Measurements from ENCODE around the gene ABCA6.

Gene ABCA6

DNA sequence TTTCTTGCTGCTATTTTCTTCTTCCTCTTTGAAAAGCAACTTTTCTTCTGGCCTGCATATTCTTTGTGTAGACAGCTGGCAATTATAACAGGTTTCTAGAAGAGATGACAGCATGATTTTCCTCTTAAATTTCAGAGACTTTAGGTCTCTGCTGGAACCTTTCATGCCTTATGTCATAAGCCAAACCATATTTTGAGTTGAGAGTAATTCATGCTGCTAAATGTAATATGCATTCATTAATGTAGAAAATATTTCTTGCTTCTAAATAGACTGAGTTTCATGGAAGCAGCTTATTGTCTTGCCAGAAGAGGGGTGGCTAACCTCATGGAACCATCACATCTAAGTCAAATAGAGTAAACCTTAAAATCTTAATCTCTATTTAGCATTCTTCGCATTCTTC is 55.1 kb downstream of the ABCA6 start (continued):
- TF ChIP-seq ZNF423 (tag by site-specific recombination; IDR thresholded peaks at IDR 0.05) (no peak), INSM2 (tag by site-specific recombination; IDR thresholded peaks at IDR 0.05) (no peak)

- Histone ChIP-seq H3K4me1 (ENCODE audit: control insufficient read depth, insufficient read depth, low read length) (no peaks in the 10 kb centered on the region), H3K9me3 (ENCODE audit: control insufficient read depth, insufficient read depth, low read depth, low read length) (no peaks in the 10 kb centered on the region), H3K4me3 (ENCODE audit: low read depth, low read length) (no peak overlapping the region), H3K27ac (ENCODE audit: extremely low read depth, low read depth, low read length) (no peak overlapping the region), H3K36me3 (ENCODE audit: control insufficient read depth in 2 of 2, insufficient read depth in 1 of 2, low read length in 2 of 2) (no peaks in the 10 kb centered on the region)
- no peak for TF ChIP-seq ZBTB20 (tag by site-specific recombination; IDR thresholded peaks at IDR 0.05)
- TF ChIP-seq ZBTB48 (tag by site-specific recombination; IDR thresholded peaks at IDR 0.05), result no peak
- TF ChIP-seq, protein P1, sequence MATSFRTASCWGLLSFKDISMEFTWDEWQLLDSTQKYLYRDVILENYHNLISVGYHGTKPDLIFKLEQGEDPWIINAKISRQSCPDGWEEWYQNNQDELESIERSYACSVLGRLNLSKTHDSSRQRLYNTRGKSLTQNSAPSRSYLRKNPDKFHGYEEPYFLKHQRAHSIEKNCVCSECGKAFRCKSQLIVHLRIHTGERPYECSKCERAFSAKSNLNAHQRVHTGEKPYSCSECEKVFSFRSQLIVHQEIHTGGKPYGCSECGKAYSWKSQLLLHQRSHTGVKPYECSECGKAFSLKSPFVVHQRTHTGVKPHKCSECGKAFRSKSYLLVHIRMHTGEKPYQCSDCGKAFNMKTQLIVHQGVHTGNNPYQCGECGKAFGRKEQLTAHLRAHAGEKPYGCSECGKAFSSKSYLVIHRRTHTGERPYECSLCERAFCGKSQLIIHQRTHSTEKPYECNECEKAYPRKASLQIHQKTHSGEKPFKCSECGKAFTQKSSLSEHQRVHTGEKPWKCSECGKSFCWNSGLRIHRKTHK (tag by site-specific recombination; IDR thresholded peaks at IDR 0.05), result no peak
- no peak for TF ChIP-seq ZFP37 (tag by site-specific recombination; IDR thresholded peaks at IDR 0.05)
- TF ChIP-seq ZBTB1 (tag by site-specific recombination; IDR thresholded peaks at IDR 0.05), result no peak
- TF ChIP-seq ZNF610 (tag by site-specific recombination; IDR thresholded peaks at IDR 0.05; ENCODE audit: borderline replicate concordance), result no peak
- TF ChIP-seq, protein P2, sequence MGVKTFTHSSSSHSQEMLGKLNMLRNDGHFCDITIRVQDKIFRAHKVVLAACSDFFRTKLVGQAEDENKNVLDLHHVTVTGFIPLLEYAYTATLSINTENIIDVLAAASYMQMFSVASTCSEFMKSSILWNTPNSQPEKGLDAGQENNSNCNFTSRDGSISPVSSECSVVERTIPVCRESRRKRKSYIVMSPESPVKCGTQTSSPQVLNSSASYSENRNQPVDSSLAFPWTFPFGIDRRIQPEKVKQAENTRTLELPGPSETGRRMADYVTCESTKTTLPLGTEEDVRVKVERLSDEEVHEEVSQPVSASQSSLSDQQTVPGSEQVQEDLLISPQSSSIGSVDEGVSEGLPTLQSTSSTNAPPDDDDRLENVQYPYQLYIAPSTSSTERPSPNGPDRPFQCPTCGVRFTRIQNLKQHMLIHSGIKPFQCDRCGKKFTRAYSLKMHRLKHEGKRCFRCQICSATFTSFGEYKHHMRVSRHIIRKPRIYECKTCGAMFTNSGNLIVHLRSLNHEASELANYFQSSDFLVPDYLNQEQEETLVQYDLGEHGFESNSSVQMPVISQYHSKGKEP (tag by site-specific recombination; IDR thresholded peaks at IDR 0.05), result no peak
- TF ChIP-seq ZNF560 (tag by site-specific recombination; IDR thresholded peaks at IDR 0.05; ENCODE audit: borderline replicate concordance), result no peak
- TF ChIP-seq ZNF350 (tag by site-specific recombination; IDR thresholded peaks at IDR 0.05), result no peak
- TF ChIP-seq ZSCAN18 (tag by site-specific recombination; IDR thresholded peaks at IDR 0.05), result no peak
- ChIA-PET CTCF (interaction anchor here (0.5 to 2.1 kb wide), 10 partner anchors 10 to 694 kb away, joined by 3 to 5 read pairs (median 4); no protein-coding TSS in a partner anchor), POLR2A (no interaction called here)
Measured at GRCh38 chr17:69084911-69085310, 56.8 kb downstream of the ABCA6 start.

- ChIA-PET CTCF (no interaction called here), POLR2A (no interaction called here)
- H3K4me1 ChIP-seq (ENCODE audit: control insufficient read depth, insufficient read depth, low read length), result no peaks in the 10 kb centered on the region
Measured at GRCh38 chr17:69082696-69083095, 59.0 kb downstream of the ABCA6 start.

More at GRCh38 chr17:69082696-69083095, 59.0 kb downstream of the ABCA6 start:
- Histone ChIP-seq H3K27ac (ENCODE audit: extremely low read depth, low read depth, low read length) (no peak overlapping the region), H3K4me3 (ENCODE audit: low read depth, low read length) (no peak overlapping the region), H3K36me3 (ENCODE audit: control insufficient read depth in 2 of 2, insufficient read depth in 1 of 2, low read length in 2 of 2) (no peaks in the 10 kb centered on the region), H3K9me3 (ENCODE audit: control insufficient read depth, insufficient read depth, low read depth, low read length) (no peaks in the 10 kb centered on the region)
- no peak for TF ChIP-seq FEZF1 (tag by site-specific recombination; IDR thresholded peaks at IDR 0.05)
- TF ChIP-seq ZNF184 (tag by site-specific recombination; IDR thresholded peaks at IDR 0.05), result no peak
- TF ChIP-seq SP2 (tag by site-specific recombination; IDR thresholded peaks at IDR 0.05), result no peak
- TF ChIP-seq, protein P3, sequence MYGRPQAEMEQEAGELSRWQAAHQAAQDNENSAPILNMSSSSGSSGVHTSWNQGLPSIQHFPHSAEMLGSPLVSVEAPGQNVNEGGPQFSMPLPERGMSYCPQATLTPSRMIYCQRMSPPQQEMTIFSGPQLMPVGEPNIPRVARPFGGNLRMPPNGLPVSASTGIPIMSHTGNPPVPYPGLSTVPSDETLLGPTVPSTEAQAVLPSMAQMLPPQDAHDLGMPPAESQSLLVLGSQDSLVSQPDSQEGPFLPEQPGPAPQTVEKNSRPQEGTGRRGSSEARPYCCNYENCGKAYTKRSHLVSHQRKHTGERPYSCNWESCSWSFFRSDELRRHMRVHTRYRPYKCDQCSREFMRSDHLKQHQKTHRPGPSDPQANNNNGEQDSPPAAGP (tag by site-specific recombination; IDR thresholded peaks at IDR 0.05), result no peak
- no peak for TF ChIP-seq KLF10 (tag by site-specific recombination; IDR thresholded peaks at IDR 0.05)
- no peak for TF ChIP-seq ZNF416 (tag by site-specific recombination; IDR thresholded peaks at IDR 0.05)
- TF ChIP-seq ZNF777 (tag by site-specific recombination; IDR thresholded peaks at IDR 0.05; ENCODE audit: borderline replicate concordance), result no peak
- TF ChIP-seq, protein P4, sequence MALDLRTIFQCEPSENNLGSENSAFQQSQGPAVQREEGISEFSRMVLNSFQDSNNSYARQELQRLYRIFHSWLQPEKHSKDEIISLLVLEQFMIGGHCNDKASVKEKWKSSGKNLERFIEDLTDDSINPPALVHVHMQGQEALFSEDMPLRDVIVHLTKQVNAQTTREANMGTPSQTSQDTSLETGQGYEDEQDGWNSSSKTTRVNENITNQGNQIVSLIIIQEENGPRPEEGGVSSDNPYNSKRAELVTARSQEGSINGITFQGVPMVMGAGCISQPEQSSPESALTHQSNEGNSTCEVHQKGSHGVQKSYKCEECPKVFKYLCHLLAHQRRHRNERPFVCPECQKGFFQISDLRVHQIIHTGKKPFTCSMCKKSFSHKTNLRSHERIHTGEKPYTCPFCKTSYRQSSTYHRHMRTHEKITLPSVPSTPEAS (tag by site-specific recombination; IDR thresholded peaks at IDR 0.05), result no peak
- TF ChIP-seq ZNF2 (tag by site-specific recombination; IDR thresholded peaks at IDR 0.05), result no peak
- TF ChIP-seq ZNF223 (tag by site-specific recombination; IDR thresholded peaks at IDR 0.05), result no peak
